T-helper 17 cell (primary cell): ENCODE data around the gene SSR3. TPM values are rescaled to one million over a fixed set of nuclear protein-coding genes. Genes with fewer than 3 reads are reported as not detected.
"Not testable (repeated sequence)": the region's sequence is repeated elsewhere in the genome, so short reads cannot be mapped to it uniquely, and the experiment has no call there.

Source experiments
- ATAC-seq: fragments of 150-1000 bp; cut with Tn5 transposase; 2 replicates; pipeline ENCODE4 v1.10.0; 2021; ENCODE audit warnings: mild to moderate bottlenecking, moderate library complexity
- DNase-seq, 3 donors: peaks; one replicate each; pipeline versions ENCODE4 v3.0.0 to v3.0.0-alpha.2; 2020 to 2021
- H3K9me3 ChIP-seq: one replicate; pipeline ENCODE4 v1.7.0; 2013; ENCODE audit warnings: low read length, mild to moderate bottlenecking; ENCODE audit not compliant: control insufficient read depth, poor library complexity, severe bottlenecking
- H3K27ac Mint-ChIP-seq: one replicate; pipeline ENCODE4 v1.8.0; 2022; ENCODE audit warnings: mild to moderate bottlenecking, moderate library complexity, mixed read lengths
- H3K27me3 Mint-ChIP-seq: one replicate; pipeline ENCODE4 v1.8.0; 2022; ENCODE audit warnings: mixed read lengths
- H3K36me3 Mint-ChIP-seq: one replicate; pipeline ENCODE4 v1.8.0; 2022; ENCODE audit warnings: low read depth, mixed read lengths
- H3K4me1 Mint-ChIP-seq: one replicate; pipeline ENCODE4 v1.8.0; 2022; ENCODE audit warnings: mild to moderate bottlenecking, mixed read lengths
- H3K4me3 Mint-ChIP-seq: one replicate; pipeline ENCODE4 v1.8.0; 2022; ENCODE audit warnings: mild to moderate bottlenecking, moderate library complexity, mixed read lengths
- total RNA-seq, 4 donors: library from RNA in 2 of 4; stranded (reverse) in 2 of 4; gene quantifications; one replicate each; pipeline ENCODE4 v1.2.3 and lab custom pipeline; 2022 to 2026

Gene SSR3
- total RNA-seq, 2 donors from 2014 or later: 93.4 to 94.3 TPM

DNA sequence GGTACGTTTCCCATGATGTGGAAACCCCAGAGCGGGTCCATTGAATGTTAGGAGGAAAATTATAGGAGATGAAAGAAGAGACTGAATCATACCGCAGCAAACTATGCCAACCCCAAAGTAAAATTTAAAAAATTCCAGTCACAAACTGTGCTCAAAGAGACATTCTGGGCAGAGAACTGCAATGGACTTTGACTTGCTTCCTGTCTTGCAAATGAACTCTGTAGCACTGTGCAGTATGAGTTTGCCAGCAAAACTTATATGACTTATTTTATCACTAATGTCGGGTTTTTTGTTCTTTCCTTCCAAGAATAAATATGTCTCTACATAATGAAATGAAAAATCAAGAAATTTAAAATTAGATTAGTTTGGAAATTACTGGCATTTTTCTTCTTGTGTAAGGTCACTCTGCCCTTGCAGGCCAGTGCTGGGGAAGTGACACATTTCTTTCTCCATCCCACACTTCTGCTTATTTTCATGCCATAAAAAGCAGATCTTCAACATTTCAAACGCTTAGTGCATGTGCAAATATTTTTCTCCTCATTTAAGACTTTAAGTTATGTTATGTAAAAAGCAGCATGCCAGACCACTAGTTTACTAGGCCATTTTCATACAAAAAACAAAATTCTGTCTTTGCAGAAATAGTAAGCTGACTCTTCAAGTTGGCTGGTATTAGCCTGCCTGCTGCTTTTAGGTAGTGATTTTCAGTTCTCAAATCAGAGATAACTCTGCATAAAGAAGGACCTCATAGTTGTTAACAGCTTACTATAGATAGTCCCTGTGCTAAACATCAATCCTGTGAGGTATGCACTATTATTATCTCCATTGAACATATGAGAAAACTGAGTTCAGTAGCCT, 32.2 kb upstream of the SSR3 start:
- H3K4me1 Mint-ChIP-seq: peaks cover 5% of the 10 kb centered on the region
- DNase-seq (no peak), ATAC-seq (no peak)
- H3K4me3 Mint-ChIP-seq: no peak overlapping the region
- no peaks in the 10 kb centered on the region for H3K27me3 Mint-ChIP-seq
- no peaks in the 10 kb centered on the region for H3K9me3 ChIP-seq
- H3K27ac Mint-ChIP-seq: no peak overlapping the region
- no peaks in the 10 kb centered on the region for H3K36me3 Mint-ChIP-seq

DNA sequence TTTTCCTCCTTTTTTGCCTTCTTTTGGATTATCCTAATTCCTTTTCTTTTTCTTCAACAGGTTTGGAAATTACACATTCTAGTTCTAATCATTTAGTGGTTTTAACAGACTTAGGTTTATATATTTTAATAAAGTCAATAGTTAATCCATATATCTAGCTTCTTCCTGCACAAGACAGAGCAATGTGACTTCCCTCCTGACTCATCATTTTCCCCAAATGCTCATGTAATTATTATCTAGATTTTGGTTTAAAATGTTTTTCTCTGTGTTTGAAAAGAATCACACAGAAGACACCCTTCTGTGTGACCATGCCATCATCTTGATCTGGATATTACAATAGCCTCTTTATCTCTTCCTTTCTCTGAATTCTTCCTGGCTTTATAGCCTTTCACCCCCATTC, 28.6 kb upstream of the SSR3 start:
- no peaks in the 10 kb centered on the region for H3K36me3 Mint-ChIP-seq
- H3K4me3 Mint-ChIP-seq: no peak overlapping the region
- DNase-seq: no peak
- peaks cover 10% of the 10 kb centered on the region for H3K27me3 Mint-ChIP-seq
- no peaks in the 10 kb centered on the region for H3K9me3 ChIP-seq
- H3K27ac Mint-ChIP-seq: no peak overlapping the region
- H3K4me1 Mint-ChIP-seq: peaks cover 5% of the 10 kb centered on the region
- ATAC-seq: no peak

DNA sequence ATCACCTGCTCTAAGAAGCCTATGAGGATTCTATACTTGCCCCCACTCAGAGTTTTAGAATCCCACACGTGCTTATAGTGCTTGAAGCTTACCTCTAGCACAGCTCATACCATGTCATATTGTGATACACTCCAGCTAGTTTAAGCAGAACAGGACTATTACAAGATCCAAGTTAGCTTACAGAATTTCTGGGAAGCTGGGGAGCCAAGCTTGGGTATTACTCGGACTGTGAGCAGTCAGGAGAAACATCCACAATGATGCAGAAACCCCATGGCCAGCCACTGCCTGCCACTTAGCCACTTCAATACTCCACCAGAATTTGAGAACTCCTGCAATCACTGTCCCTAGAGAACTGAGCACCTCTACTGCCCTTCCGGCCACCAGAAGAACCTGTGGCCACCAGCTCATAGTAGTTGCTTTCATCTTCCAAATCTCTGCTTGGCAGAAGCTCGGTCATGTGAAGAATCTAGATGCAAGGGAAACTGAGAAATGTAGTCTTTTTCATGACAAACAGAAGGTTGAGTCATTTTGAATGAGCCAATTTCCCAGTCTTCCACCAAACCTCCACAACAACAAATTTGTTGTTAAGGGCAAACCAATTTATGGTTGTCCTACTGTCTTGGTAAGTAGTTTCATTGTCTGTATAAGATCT, 27.7 kb upstream of the SSR3 start:
- Mint-ChIP-seq H3K27ac (no peak overlapping the region), H3K27me3 (peaks cover 10% of the 10 kb centered on the region), H3K4me3 (no peak overlapping the region), H3K36me3 (no peaks in the 10 kb centered on the region), H3K4me1 (peaks cover 5% of the 10 kb centered on the region)
- no peaks in the 10 kb centered on the region for H3K9me3 ChIP-seq
- no peak for ATAC-seq
- DNase-seq: no peak

DNA sequence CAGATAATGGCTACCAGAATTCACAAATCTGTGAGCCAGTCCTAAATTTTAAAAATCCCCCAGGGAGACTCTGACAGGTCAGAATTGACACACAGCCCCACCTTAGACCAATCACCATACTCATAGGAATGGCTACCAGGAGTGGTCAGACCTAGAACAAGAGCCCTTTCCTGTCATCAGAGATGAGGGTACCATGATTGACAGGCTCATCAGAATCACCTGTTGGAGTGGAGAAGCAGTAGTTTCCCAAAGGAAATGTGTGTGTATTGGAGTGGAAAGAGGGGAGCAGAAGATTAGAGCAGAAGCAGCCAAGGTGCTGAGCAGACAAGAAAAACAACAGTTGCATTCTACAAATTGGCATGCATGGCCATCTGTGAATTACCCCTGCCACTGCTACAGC, 27.0 kb upstream of the SSR3 start:
- ATAC-seq: no peak
- Mint-ChIP-seq H3K4me1 (peaks cover 5% of the 10 kb centered on the region), H3K4me3 (no peak overlapping the region), H3K36me3 (no peaks in the 10 kb centered on the region), H3K27ac (no peak overlapping the region), H3K27me3 (peaks cover 11% of the 10 kb centered on the region)
- DNase-seq: no peak
- H3K9me3 ChIP-seq: no peaks in the 10 kb centered on the region

DNA sequence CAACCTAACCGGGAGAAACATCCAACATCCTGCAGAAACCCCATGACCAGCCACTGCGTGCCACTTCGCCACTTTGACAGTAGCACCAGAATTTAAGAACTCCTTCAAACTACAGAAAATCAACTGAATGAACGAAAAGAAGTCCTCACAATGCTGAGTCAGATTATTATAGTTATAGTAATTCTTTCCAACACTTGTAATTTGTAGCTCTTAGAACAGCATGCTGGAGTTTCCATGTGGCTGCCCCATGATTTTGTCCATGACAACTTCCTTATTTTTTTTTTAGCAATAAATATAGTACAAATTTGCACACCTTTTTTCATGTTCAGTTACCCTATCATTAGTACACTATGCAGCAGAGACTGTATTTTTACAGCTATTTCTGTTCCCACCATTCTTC, 26.1 kb upstream of the SSR3 start:
- Mint-ChIP-seq H3K27me3 (peaks cover 20% of the 10 kb centered on the region), H3K27ac (no peak overlapping the region), H3K36me3 (no peaks in the 10 kb centered on the region), H3K4me3 (no peak overlapping the region), H3K4me1 (peaks cover 5% of the 10 kb centered on the region)
- no peak for ATAC-seq
- no peaks in the 10 kb centered on the region for H3K9me3 ChIP-seq
- DNase-seq: no peak

DNA sequence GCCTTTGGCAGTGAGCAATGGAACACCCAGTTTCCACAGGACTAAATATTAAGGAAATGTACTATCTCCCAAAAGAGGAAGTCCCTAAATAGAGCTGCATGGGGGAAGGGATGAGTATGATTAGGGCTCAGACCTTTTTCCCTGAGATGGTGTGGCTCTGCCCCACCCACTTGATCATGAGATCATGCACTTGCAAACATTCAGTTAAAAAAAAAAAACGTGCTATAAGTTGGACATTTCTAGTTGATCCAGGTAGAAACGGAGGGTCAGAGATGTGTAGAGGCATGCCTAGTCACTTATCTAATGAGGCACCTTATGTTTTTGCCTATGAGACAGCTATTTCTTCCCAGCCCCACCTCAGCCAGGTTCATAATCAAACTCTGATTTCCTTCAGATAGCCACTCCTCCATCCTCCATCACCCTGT, 24.5 kb upstream of the SSR3 start:
- Mint-ChIP-seq H3K4me1 (peaks cover 5% of the 10 kb centered on the region), H3K4me3 (no peak overlapping the region), H3K27ac (no peak overlapping the region), H3K27me3 (peaks cover 33% of the 10 kb centered on the region), H3K36me3 (peaks cover 3% of the 10 kb centered on the region)
- no peaks in the 10 kb centered on the region for H3K9me3 ChIP-seq
- no peak for DNase-seq
- no peak for ATAC-seq

DNA sequence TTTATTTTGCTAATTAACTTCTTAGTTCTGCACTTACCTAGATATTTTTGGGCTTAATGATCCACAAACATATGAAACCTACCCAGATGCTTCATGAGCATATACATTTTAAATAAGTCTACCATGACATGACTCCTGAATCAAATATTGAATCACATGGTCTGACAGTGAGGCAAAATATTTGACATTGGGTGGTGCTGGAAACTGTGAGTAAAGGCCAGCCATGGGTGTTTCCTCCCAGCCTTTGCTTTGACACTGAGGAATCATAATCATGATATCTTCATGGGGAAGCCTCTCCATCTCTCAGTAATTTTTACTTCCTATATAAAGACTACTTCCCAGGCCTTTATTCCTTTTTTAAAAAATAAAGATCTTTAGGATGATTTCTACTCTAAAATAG, 22.8 kb upstream of the SSR3 start:
- H3K9me3 ChIP-seq: no peaks in the 10 kb centered on the region
- Mint-ChIP-seq H3K27me3 (peaks cover 48% of the 10 kb centered on the region), H3K36me3 (peaks cover 6% of the 10 kb centered on the region), H3K27ac (no peak overlapping the region), H3K4me3 (no peak overlapping the region), H3K4me1 (no peaks in the 10 kb centered on the region)
- ATAC-seq: no peak
- no peak for DNase-seq

DNA sequence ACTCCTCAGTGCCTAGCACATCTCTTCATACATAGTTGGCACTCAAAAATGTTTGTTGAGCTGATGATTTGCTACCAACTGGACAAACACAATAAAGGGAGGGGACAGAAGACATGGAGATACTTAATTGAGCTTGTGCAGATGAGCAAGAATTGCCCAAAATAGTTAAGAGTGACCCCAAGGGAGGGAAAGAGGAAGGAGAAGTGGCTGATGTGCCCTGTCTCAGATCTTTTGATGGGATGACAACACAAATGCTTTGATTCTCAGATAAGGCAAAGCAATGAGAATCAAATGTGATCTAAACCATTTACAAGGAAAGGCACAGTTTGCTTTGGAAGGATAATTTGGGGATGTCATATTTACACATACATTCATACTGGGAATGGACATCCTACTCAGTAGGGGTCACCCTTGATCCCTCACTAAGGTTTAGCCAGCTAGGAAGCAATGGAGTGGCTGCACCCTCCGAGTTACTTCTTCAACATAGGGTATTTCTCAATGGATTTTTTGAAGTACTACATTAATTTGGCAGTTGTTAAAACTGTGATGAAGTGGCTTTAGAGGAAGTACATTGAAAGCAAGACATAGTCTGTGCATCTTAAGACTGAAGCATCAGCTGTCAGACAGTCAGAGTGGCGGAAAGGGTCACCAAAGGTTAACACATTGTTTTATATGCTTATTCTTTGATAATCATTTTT, 21.9 kb upstream of the SSR3 start:
- Mint-ChIP-seq H3K36me3 (peaks cover 6% of the 10 kb centered on the region), H3K4me3 (no peak overlapping the region), H3K27ac (no peak overlapping the region), H3K27me3 (peaks cover 57% of the 10 kb centered on the region), H3K4me1 (no peaks in the 10 kb centered on the region)
- no peak for ATAC-seq
- no peaks in the 10 kb centered on the region for H3K9me3 ChIP-seq
- no peak for DNase-seq

DNA sequence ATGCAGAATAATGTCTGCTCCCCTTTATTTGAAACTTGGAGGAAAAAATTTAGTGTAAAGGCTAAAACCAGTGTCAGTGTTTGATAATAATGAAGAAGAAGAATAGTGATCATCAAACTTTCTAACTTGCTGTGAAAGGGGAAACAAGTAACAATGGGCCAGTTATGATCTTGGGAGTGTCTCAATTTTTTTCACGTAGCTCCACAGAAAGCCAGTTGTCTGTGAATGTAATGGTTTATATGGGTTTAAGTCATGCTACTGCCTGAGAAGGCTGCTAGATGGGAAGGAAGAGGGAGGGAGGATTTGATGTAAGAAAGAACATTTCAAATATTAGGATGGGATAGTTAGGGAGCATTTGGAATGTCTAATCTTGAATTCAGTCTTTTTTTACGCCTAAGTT, 21.1 kb upstream of the SSR3 start:
- no peak overlapping the region for H3K27ac Mint-ChIP-seq
- ATAC-seq (no peak), DNase-seq (no peak)
- peaks cover 2% of the 10 kb centered on the region for H3K4me1 Mint-ChIP-seq
- peaks cover 65% of the 10 kb centered on the region for H3K27me3 Mint-ChIP-seq
- H3K9me3 ChIP-seq: no peaks in the 10 kb centered on the region
- H3K4me3 Mint-ChIP-seq: no peak overlapping the region
- H3K36me3 Mint-ChIP-seq: peaks cover 6% of the 10 kb centered on the region

DNA sequence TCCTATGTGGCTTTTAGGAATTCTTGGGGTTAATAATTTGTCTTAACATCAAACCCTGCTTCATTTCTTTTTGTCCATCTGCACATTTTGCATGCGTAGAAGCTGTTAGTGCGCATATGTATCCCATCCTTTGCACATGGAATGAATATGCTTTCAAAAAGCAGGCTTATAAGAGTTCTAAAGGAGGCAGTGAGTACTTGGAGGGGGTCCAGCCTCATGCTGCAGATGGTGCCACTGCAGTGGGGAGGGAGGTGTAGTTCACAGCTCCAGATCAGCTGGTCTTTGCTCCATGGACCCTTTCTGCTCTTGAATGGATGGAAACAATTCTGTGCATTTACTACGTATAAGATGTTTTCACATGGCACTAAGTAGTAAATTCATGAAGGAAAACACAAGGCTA, 20.7 kb upstream of the SSR3 start:
- H3K27ac Mint-ChIP-seq: no peak overlapping the region
- peaks cover 69% of the 10 kb centered on the region for H3K27me3 Mint-ChIP-seq
- DNase-seq (no peak), ATAC-seq (no peak)
- peaks cover 2% of the 10 kb centered on the region for H3K4me1 Mint-ChIP-seq
- no peaks in the 10 kb centered on the region for H3K9me3 ChIP-seq
- peaks cover 6% of the 10 kb centered on the region for H3K36me3 Mint-ChIP-seq
- no peak overlapping the region for H3K4me3 Mint-ChIP-seq

DNA sequence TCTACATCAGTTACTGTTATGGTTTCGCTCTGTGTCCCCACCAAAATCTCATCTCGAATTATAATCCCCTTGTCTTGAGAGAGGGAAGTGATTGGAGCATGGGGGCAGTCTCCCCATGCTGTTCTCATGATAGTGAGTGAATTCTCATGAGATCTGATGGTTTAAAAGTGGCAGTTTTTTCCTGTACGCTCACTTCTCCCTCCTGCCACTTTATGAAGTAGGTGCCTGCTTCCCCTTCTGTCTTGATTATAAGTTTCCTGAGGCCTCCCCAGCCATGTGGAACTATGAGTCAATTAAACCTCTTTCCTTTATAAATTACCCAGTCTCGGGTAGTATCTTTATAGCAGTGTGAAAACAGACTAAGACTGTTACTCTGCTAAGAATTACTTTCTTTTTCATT, 15.0 kb upstream of the SSR3 start:
- not testable (repeated sequence) for ATAC-seq, H3K27ac Mint-ChIP-seq, H3K9me3 ChIP-seq, H3K4me1 Mint-ChIP-seq, H3K4me3 Mint-ChIP-seq, H3K36me3 Mint-ChIP-seq, DNase-seq
- peaks cover 54% of the 10 kb centered on the region for H3K27me3 Mint-ChIP-seq

DNA sequence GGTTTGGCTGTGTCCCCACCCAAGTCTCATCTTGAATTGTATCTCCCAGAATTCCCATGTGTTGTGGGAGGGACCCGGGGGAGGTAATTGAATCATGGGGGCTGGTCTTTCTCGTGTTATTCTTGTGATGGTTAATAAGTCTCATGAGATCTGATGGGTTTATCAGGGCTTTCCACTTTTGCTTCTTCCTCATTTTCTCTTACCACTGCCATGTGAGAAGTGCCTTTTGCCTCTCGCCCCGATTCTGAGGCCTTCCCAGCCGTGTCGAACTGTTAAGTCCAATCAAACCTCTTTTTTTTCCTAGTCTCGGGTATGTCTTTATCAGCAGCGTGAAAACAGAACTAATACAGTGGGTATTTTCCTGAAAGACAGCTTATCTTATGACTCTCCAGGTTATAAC, 14.1 kb upstream of the SSR3 start:
- H3K36me3 Mint-ChIP-seq, ATAC-seq, H3K4me1 Mint-ChIP-seq, H3K9me3 ChIP-seq, H3K4me3 Mint-ChIP-seq, H3K27ac Mint-ChIP-seq, DNase-seq: not testable (repeated sequence)
- peaks cover 47% of the 10 kb centered on the region for H3K27me3 Mint-ChIP-seq

DNA sequence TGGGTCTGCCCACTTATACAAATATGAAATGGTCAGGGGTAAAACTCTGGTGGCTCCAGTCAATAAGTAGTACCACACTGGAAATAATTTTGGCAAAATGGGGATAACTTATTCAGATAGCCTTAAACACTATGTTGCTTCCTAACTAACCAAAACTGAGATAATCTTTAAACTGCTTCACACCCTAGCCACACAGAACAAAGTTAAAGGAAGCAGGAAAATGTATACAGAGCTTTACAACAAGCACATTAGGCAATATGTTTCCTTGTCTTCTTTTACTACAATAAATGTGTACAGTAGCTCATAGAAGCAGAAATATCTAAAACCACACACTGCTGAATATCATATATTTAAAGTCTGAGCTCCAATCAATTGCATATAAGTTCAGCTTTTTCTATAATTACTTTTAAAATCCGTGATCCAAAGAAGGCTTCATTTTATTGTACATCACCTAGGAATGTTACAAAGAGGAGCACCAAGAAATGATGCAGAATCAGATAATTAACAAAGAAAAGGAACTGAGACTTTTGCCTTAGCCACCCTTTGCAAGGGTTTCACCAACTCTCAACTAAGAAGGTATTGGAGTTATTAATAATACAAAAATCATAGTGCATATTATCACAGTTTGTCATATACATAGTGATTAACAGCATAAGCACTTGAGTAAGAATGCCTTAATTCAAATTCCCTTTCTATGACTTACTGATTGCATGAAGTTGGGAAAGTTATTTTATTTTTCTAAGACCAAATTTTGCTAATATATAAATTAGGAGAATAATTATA, 9.2 kb upstream of the SSR3 start:
- Mint-ChIP-seq H3K27ac (no peak overlapping the region), H3K27me3 (peaks cover 31% of the 10 kb centered on the region), H3K4me1 (no peaks in the 10 kb centered on the region), H3K4me3 (no peak overlapping the region), H3K36me3 (peaks cover 6% of the 10 kb centered on the region)
- DNase-seq (no peak), ATAC-seq (no peak)
- H3K9me3 ChIP-seq: no peaks in the 10 kb centered on the region
